GM12873 (cell line): ENCODE results near the gene GFPT2.

Experiments
- TF ChIP-seq, protein P1 (sequence below): IDR thresholded peaks from 2 replicates; pipeline ENCODE4 v1.5.1; 2012; ENCODE audit warnings: low read depth, mild to moderate bottlenecking, moderate library complexity, low read length, control low read depth; ENCODE audit not compliant: insufficient read depth; ENCODE audit errors: missing control alignments

Gene GFPT2

GRCh38 chr5:180395540-180396274 lies 42.6 kb upstream of the GFPT2 start:
- TF ChIP-seq, protein P1, sequence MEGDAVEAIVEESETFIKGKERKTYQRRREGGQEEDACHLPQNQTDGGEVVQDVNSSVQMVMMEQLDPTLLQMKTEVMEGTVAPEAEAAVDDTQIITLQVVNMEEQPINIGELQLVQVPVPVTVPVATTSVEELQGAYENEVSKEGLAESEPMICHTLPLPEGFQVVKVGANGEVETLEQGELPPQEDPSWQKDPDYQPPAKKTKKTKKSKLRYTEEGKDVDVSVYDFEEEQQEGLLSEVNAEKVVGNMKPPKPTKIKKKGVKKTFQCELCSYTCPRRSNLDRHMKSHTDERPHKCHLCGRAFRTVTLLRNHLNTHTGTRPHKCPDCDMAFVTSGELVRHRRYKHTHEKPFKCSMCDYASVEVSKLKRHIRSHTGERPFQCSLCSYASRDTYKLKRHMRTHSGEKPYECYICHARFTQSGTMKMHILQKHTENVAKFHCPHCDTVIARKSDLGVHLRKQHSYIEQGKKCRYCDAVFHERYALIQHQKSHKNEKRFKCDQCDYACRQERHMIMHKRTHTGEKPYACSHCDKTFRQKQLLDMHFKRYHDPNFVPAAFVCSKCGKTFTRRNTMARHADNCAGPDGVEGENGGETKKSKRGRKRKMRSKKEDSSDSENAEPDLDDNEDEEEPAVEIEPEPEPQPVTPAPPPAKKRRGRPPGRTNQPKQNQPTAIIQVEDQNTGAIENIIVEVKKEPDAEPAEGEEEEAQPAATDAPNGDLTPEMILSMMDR: no peak

- TF ChIP-seq, protein P1: no peak
Measured at GRCh38 chr5:180394031-180394636, 41.0 kb upstream of the GFPT2 start.

DNA sequence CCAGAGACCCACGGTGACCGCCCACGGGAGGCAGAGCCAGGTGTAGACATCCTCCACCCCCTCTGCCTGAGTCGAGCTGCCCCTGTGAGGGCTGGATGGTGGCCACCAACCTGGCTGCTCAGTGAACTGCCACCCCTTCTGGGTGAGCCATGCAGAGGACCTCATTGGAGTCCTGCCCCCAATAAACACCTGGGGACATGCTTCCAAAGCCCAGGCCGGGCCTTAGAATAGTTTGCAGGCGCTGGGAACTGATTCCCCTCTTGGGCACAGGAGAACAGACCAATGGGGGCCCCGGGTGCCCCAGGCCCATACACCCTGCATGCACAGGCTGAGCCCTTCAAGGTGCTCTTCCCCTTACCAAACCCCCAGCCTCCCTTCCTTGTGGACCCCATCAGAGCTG lies 38.1 kb upstream of the GFPT2 start:
- TF ChIP-seq, protein P1: no peak

GRCh38 chr5:180390441-180391190 lies 37.5 kb upstream of the GFPT2 start:
- TF ChIP-seq, protein P1: no peak

- TF ChIP-seq, protein P1: no peak
Measured at GRCh38 chr5:180389252-180390101, 36.3 kb upstream of the GFPT2 start.

GRCh38 chr5:180387798-180388197 lies 34.7 kb upstream of the GFPT2 start:
- TF ChIP-seq, protein P1: no peak
